ENCODE measurements around the gene CHSY3.

The CHSY3 gene

GRCh38 chr5:129951039-129951438 is 46.8 kb downstream of the CHSY3 start:
- DNase-seq, result no peak

- DNase-seq, result no peak
Observed at GRCh38 chr5:129958581-129958980, 54.3 kb downstream of the CHSY3 start.

GRCh38 chr5:129960831-129961230 is 56.6 kb downstream of the CHSY3 start:
- DNase-seq, result no peak

GRCh38 chr5:129962506-129962905 is 58.2 kb downstream of the CHSY3 start:
- no peak for DNase-seq

GRCh38 chr5:129963359-129963758 is 59.1 kb downstream of the CHSY3 start:
- peak in 1 of 2 donors; percentile 25 for DNase-seq

GRCh38 chr5:129966071-129966470 is 61.8 kb downstream of the CHSY3 start:
- DNase-seq, result no peak

GRCh38 chr5:129971714-129972113 is 67.4 kb downstream of the CHSY3 start:
- no peak for DNase-seq

GRCh38 chr5:129972465-129973141 is 68.3 kb downstream of the CHSY3 start:
- DNase-seq, result no peak

GRCh38 chr5:129973716-129974426 is 69.6 kb downstream of the CHSY3 start:
- no peak for DNase-seq

GRCh38 chr5:129977810-129978209 is 73.5 kb downstream of the CHSY3 start:
- no peak for DNase-seq

GRCh38 chr5:129978270-129978669 is 74.0 kb downstream of the CHSY3 start:
- DNase-seq, result no peak

- DNase-seq, result no peak
Observed at GRCh38 chr5:129988453-129988852, 84.2 kb downstream of the CHSY3 start.

GRCh38 chr5:129991780-129992179 is 87.5 kb downstream of the CHSY3 start:
- DNase-seq, result no peak

GRCh38 chr5:129996896-129997295 is 92.6 kb downstream of the CHSY3 start:
- no peak for DNase-seq

- no peak for DNase-seq
Observed at GRCh38 chr5:130000460-130000859, 96.2 kb downstream of the CHSY3 start.

GRCh38 chr5:130002183-130002582 is 97.9 kb downstream of the CHSY3 start:
- DNase-seq, result no peak

GRCh38 chr5:130002876-130003275 is 98.6 kb downstream of the CHSY3 start:
- DNase-seq, result no peak

GRCh38 chr5:130011986-130012385 is 107.7 kb downstream of the CHSY3 start:
- no peak for DNase-seq

GRCh38 chr5:130017173-130017572 is 112.9 kb downstream of the CHSY3 start:
- DNase-seq, result no peak

- DNase-seq, result no peak
Observed at GRCh38 chr5:130018641-130019040, 114.4 kb downstream of the CHSY3 start.

GRCh38 chr5:130021000-130021399 is 116.7 kb downstream of the CHSY3 start:
- no peak for DNase-seq

GRCh38 chr5:130021876-130022275 is 117.6 kb downstream of the CHSY3 start:
- DNase-seq, result no peak

- no peak for DNase-seq
Observed at GRCh38 chr5:130023604-130024003, 119.3 kb downstream of the CHSY3 start.

- DNase-seq, result no peak
Observed at GRCh38 chr5:130024006-130024405, 119.7 kb downstream of the CHSY3 start.

GRCh38 chr5:130025511-130025910 is 121.2 kb downstream of the CHSY3 start:
- no peak for DNase-seq

Data from hippocampal formation (tissue), 2 donors.